H1 (cell line): ENCODE measurements around the gene PRKCI. TPM values are rescaled to one million over a fixed set of nuclear protein-coding genes. Genes with fewer than 3 reads are reported as not detected.

ENCODE experiments used
- CTCF ChIA-PET: fragments of 300-600 bp; sonication (Branson Sonifier 250); formaldehyde crosslinking; loops from one replicate; lab custom pipeline; 2021; ENCODE audit not compliant: partially characterized antibody; lab: Charles Lee
- POLR2A ChIA-PET: fragments of 300-600 bp; sonication (Branson Sonifier 250); formaldehyde crosslinking; loops from one replicate; lab custom pipeline; 2021; ENCODE audit warnings: inconsistent platforms; ENCODE audit not compliant: partially characterized antibody; lab: Charles Lee
- DNase-seq, 2 experiments: peaks; one replicate each; pipeline versions ENCODE4 v3.0.0 to v3.0.0-alpha.2; 2010 to 2022; ENCODE audit warnings: low spot score in 2 of 2, low read depth in 1 of 2, mixed read lengths in 1 of 2
- FAIRE-seq: peaks from 2 replicates; lab custom pipeline; 2011; peaks lifted over from hg19 to GRCh38; lab: Jason Lieb, UNC
- H2AFZ ChIP-seq: 2 replicates; pipeline ENCODE4 v1.8.1; 2012; ENCODE audit warnings: low read length, inconsistent platforms
- H2AK5ac ChIP-seq: 2 replicates; pipeline ENCODE4 v1.6.1; 2013; ENCODE audit warnings: low read depth, low read length
- H2BK120ac ChIP-seq: replicated peaks from 2 replicates; pipeline ENCODE3; 2013; ENCODE audit warnings: low read depth, low read length, inconsistent platforms
- H2BK12ac ChIP-seq: 2 replicates; pipeline ENCODE4 v1.6.1; 2013; ENCODE audit warnings: low read depth, low read length
- H2BK15ac ChIP-seq: 2 replicates; pipeline ENCODE4 v1.6.1; 2013; ENCODE audit warnings: low read length
- H2BK20ac ChIP-seq: 2 replicates; pipeline ENCODE4 v1.6.1; 2013; ENCODE audit warnings: low read length
- H2BK5ac ChIP-seq: 2 replicates; pipeline ENCODE4 v1.6.1; 2013; ENCODE audit warnings: low read depth, low read length
- H3K14ac ChIP-seq: 2 replicates; pipeline ENCODE4 v1.6.1; 2013; ENCODE audit warnings: inconsistent platforms; ENCODE audit not compliant: insufficient read length
- H3K18ac ChIP-seq: 2 replicates; pipeline ENCODE4 v1.6.1; 2013; ENCODE audit warnings: low read length; ENCODE audit errors: extremely low read depth
- H3K23ac ChIP-seq: 2 replicates; pipeline ENCODE4 v1.6.1; 2013; ENCODE audit warnings: inconsistent platforms; ENCODE audit not compliant: insufficient read length
- H3K23me2 ChIP-seq: 2 replicates; pipeline ENCODE4 v1.6.1; 2013; ENCODE audit warnings: low read depth, low read length
- H3K27ac ChIP-seq: 2 replicates; pipeline ENCODE4 v1.6.1; 2011; ENCODE audit warnings: low read depth, low read length, inconsistent platforms
- H3K27me3 ChIP-seq, 4 experiments: replicated peaks in 1 of 4; 1 replicate in 1 of 4; 2 replicates in 3 of 4; pipeline versions ENCODE4 v1.6.1 to v1.8.1; 2011 to 2013; ENCODE audit warnings: low read length in 3 of 4, mild to moderate bottlenecking in 3 of 4, inconsistent platforms in 2 of 4, mixed read lengths in 2 of 4, moderate library complexity in 1 of 4; ENCODE audit not compliant: control insufficient read depth in 3 of 4, insufficient read depth in 3 of 4; ENCODE audit errors: extremely low read depth in 1 of 4
- H3K36me3 ChIP-seq, 4 experiments: 2 replicates each; pipeline versions ENCODE4 v1.6.1 to v1.8.1; 2011 to 2013; ENCODE audit warnings: mild to moderate bottlenecking in 4 of 4, low read length in 3 of 4, moderate library complexity in 2 of 4, control low read depth in 1 of 4, inconsistent platforms in 1 of 4; ENCODE audit not compliant: insufficient read depth in 4 of 4, control insufficient read depth in 2 of 4
- H3K4ac ChIP-seq: replicated peaks from 2 replicates; pipeline ENCODE3; 2013; ENCODE audit warnings: low read length, low read depth, mixed read lengths, inconsistent platforms; ENCODE audit not compliant: insufficient read length
- H3K4me1 ChIP-seq, 4 experiments: replicated peaks in 1 of 4; 1 replicate in 1 of 4; 2 replicates in 3 of 4; pipeline versions ENCODE4 v1.6.1 to v1.8.1; 2011 to 2013; ENCODE audit warnings: low read length in 3 of 4, inconsistent platforms in 2 of 4, mixed read lengths in 1 of 4; ENCODE audit not compliant: insufficient read depth in 4 of 4, control insufficient read depth in 3 of 4
- H3K4me2 ChIP-seq, 2 experiments: 2 replicates each; pipeline versions ENCODE4 v1.6.1 to v1.8.1; 2011 to 2013; ENCODE audit warnings: low read depth in 2 of 2, low read length in 2 of 2, control low read depth in 1 of 2, inconsistent platforms in 1 of 2, mild to moderate bottlenecking in 1 of 2; ENCODE audit not compliant: insufficient read depth in 1 of 2
- H3K4me3 ChIP-seq, 4 experiments: fragments of 200-600, 300-600 bp in 1 of 4; sonication (generic), shearing (Covaris generic), sonication (Bioruptor Twin) in 1 of 4; 2 replicates each; pipeline versions ENCODE4 v1.5.1 to v1.8.1; 2011 to 2016; ENCODE audit warnings: low read length in 4 of 4, low read depth in 3 of 4, control low read depth in 2 of 4, inconsistent platforms in 2 of 4, mild to moderate bottlenecking in 2 of 4, mixed read lengths in 1 of 4, moderate library complexity in 1 of 4; ENCODE audit not compliant: insufficient read depth in 2 of 4; ENCODE audit errors: extremely low read depth in 1 of 4
- H3K56ac ChIP-seq: replicated peaks from 2 replicates; pipeline ENCODE3; 2013; ENCODE audit warnings: low read depth, mild to moderate bottlenecking, mixed read lengths, low read length, inconsistent platforms; ENCODE audit not compliant: insufficient read length
- H3K79me1 ChIP-seq: 2 replicates; pipeline ENCODE4 v1.6.1; 2013; ENCODE audit warnings: low read depth, low read length, control low read depth
- H3K79me2 ChIP-seq, 2 experiments: 2 replicates each; pipeline versions ENCODE4 v1.6.1 to v1.8.1; 2012 to 2013; ENCODE audit warnings: low read length in 2 of 2, mild to moderate bottlenecking in 2 of 2, inconsistent platforms in 1 of 2; ENCODE audit not compliant: insufficient read depth in 2 of 2, control insufficient read depth in 1 of 2
- H3K9ac ChIP-seq, 4 experiments: replicated peaks in 1 of 4; 1 replicate in 1 of 4; 2 replicates in 3 of 4; pipeline versions ENCODE4 v1.6.1 to v1.8.1; 2011 to 2013; ENCODE audit warnings: low read depth in 3 of 4, low read length in 3 of 4, control low read depth in 2 of 4, mild to moderate bottlenecking in 2 of 4, moderate library complexity in 2 of 4, inconsistent platforms in 1 of 4; ENCODE audit errors: extremely low read depth in 1 of 4
- H3K9me3 ChIP-seq, 2 experiments: 2 replicates each; pipeline versions ENCODE4 v1.6.1 to v1.8.1; 2012 to 2013; ENCODE audit warnings: mild to moderate bottlenecking in 2 of 2, moderate library complexity in 2 of 2, control low read depth in 1 of 2, inconsistent platforms in 1 of 2, low read depth in 1 of 2, low read length in 1 of 2, mixed read lengths in 1 of 2; ENCODE audit not compliant: insufficient read depth in 2 of 2
- H4K20me1 ChIP-seq, 2 experiments: replicated peaks in 1 of 2; 2 replicates each; pipeline versions ENCODE3 to v1.8.1; 2011 to 2013; ENCODE audit warnings: inconsistent platforms in 2 of 2, low read length in 2 of 2, mild to moderate bottlenecking in 1 of 2; ENCODE audit not compliant: insufficient read depth in 2 of 2, control insufficient read depth in 1 of 2
- H4K5ac ChIP-seq: 2 replicates; pipeline ENCODE4 v1.6.1; 2013; ENCODE audit warnings: low read length, low read depth, mixed read lengths, inconsistent platforms; ENCODE audit not compliant: insufficient read length
- H4K8ac ChIP-seq: 2 replicates; pipeline ENCODE4 v1.8.0; 2013; ENCODE audit warnings: mild to moderate bottlenecking, moderate library complexity, low read length, inconsistent platforms; ENCODE audit not compliant: insufficient read depth; ENCODE audit errors: extremely low read depth
- H4K91ac ChIP-seq: replicated peaks from 2 replicates; pipeline ENCODE3; 2013; ENCODE audit warnings: low read length, mixed read lengths, inconsistent platforms; ENCODE audit not compliant: insufficient read length
- HDAC6 ChIP-seq: IDR thresholded peaks from one replicate; pipeline ENCODE4 v1.7.1; 2012; ENCODE audit warnings: low read depth, mild to moderate bottlenecking, inconsistent platforms, low read length, moderate library complexity
- KDM1A ChIP-seq: fragments of 200-600, 300-600 bp; sonication (generic); IDR thresholded peaks from 2 replicates; pipeline ENCODE4 v1.7.1; 2016; ENCODE audit warnings: mild to moderate bottlenecking, low read length, borderline replicate concordance
- POLR2AphosphoS5 ChIP-seq: IDR thresholded peaks from 2 replicates; pipeline ENCODE4 v1.6.1; 2011; ENCODE audit warnings: low read depth, low read length
- POU5F1 ChIP-seq: IDR thresholded peaks from 2 replicates; pipeline ENCODE4 v1.6.1; 2011; ENCODE audit warnings: low read depth, mild to moderate bottlenecking, low read length, moderate library complexity
- SIX5 ChIP-seq: IDR thresholded peaks from 2 replicates; pipeline ENCODE4 v1.6.1; 2011; ENCODE audit warnings: mild to moderate bottlenecking, low read depth, low read length
- TEAD4 ChIP-seq: IDR thresholded peaks from 2 replicates; pipeline ENCODE4 v1.6.1; 2012; ENCODE audit warnings: low read depth, low read length, inconsistent platforms, mixed read lengths
- WGBS, 2 experiments: shearing (Covaris generic) in 1 of 2; methylation state at CpG; one replicate each; pipeline versions ENCODE4 v1.1.6 to v1.1.7; 2013 to 2015; ENCODE audit warnings: low lambda C conversion rate in 2 of 2, mixed read lengths in 2 of 2, inconsistent platforms in 1 of 2, low coverage in 1 of 2, missing lambda C conversion rate in 1 of 2; ENCODE audit not compliant: insufficient replicate concordance in 2 of 2, insufficient coverage in 1 of 2, insufficient read length in 1 of 2; ENCODE audit errors: extremely low coverage in 1 of 2, missing lambda C conversion rate in 1 of 2; 5-methylcytosine and 5-hydroxymethylcytosine counted together
- polyA plus RNA-seq, 7 experiments: library from polyadenylated mRNA; depleted of rRNA in 3 of 7; stranded (reverse) in 5 of 7; unstranded in 2 of 7; fragments of >200 nt in 5 of 7; fragments of 200-250 nt in 2 of 7; gene quantifications; 1 replicate in 5 of 7; 2 replicates in 1 of 7; 4 replicates in 1 of 7; pipeline versions ENCODE4 v1.2.1 to v1.2.3, GENCODE V29; 2011 to 2013; ENCODE audit warnings: missing spikeins in 2 of 7, mixed read lengths in 2 of 7
- total RNA-seq: library from RNA; stranded (reverse); fragmentation: NEBNext Ultra II Directional; extraction: Animal tissue kit (Norgen Biotek cat#: 25700); gene quantifications from 2 replicates; pipeline ENCODE4 v1.2.1, GENCODE V29; 2021

Gene PRKCI
- total and polyA plus RNA-seq, 2 of the 8 experiments (the other 6 are each of a cell fraction or from before 2014, with no cell fraction given): 24.3 to 100.0 TPM

DNA sequence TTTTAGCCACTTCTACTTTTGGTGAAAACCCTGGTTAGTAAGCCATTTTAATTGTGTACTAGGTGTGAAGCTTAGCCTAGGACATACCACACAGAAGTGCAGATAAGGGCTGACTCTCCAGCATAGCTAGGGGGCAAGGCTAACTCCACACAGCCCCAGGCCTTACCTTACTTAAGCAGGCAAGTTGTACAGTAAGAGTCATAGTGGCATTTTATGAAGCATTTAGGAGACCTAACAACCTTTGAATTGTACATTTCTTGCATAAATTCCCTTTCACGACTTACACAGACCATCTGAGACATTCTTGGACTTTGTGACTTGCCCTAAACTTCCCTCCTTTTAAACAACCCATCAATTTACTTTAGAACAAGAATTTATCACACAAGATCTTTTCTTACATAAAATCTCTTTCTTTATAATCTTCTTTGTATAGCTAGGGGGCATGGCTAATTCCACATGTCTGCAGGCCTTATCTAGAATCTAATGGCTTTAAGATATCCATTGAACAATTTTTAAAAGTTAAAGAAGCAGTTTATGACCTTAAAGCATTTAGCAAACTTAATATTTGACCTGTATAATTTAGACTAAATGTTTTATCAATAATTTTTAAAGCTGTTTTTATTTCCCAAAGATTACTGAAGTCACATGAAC lies 116.6 kb downstream of the PRKCI start:
- no peak overlapping the region for H4K5ac ChIP-seq
- no peaks in the 10 kb centered on the region for H3K23me2 ChIP-seq
- no peak overlapping the region for H2BK15ac ChIP-seq
- H2AK5ac ChIP-seq: no peak overlapping the region
- no peaks in the 10 kb centered on the region for H3K27me3 ChIP-seq
- H2AFZ ChIP-seq: no peak overlapping the region
- peaks cover 0 to 3% (median 0%) of the 10 kb centered on the region in 4 experiments; a peak in 2 of 8 replicates for H3K36me3 ChIP-seq
- DNase-seq (peak in 1 of 2 experiments; percentile 34), FAIRE-seq (no peak)
- no peak overlapping the region for H3K14ac ChIP-seq
- no peaks in the 10 kb centered on the region for H3K79me2 ChIP-seq
- H4K91ac ChIP-seq: no peak overlapping the region
- no peak overlapping the region for H3K23ac ChIP-seq
- H2BK20ac ChIP-seq: no peak overlapping the region
- WGBS, 2 experiments: 94% methylated on average over 1 of the region's 1 CpG; no CpG with 5 or more reads in 1 of the 2 experiments
- no peak overlapping the region for H3K56ac ChIP-seq
- no peak overlapping the region for H3K4me2 ChIP-seq
- no peaks in the 10 kb centered on the region for H3K4me1 ChIP-seq
- CTCF ChIA-PET: interaction anchor here (1.3 to 1.7 kb wide), 4 partner anchors 10 to 31 kb away, joined by 3 to 7 read pairs (median 4); no protein-coding TSS in a partner anchor
- H3K9me3 ChIP-seq: peaks cover 9 to 23% of the 10 kb centered on the region in 2 experiments
- H3K79me1 ChIP-seq: no peaks in the 10 kb centered on the region
- H3K4ac ChIP-seq: no peak overlapping the region
- H4K8ac ChIP-seq: no peak overlapping the region
- no peak overlapping the region for H3K18ac ChIP-seq
- no peak overlapping the region for H2BK5ac ChIP-seq
- H2BK120ac ChIP-seq: no peak overlapping the region
- H4K20me1 ChIP-seq: no peaks in the 10 kb centered on the region
- H3K9ac ChIP-seq: no peak overlapping the region
- no peak for TF ChIP-seq SIX5
- no peak for TF ChIP-seq POLR2AphosphoS5
- TF ChIP-seq POU5F1: 0 out of 2 replicates have a peak, but pooled peaks have one; percentile 7
- TF ChIP-seq TEAD4: peak; percentile 57; the same call in 1 of the 2 replicates
- TF ChIP-seq KDM1A: 0 out of 2 replicates have a peak, but pooled peaks have one; percentile 26
- TF ChIP-seq HDAC6: no peak
- TF ChIP-seq, all 59 proteins: peak for 3
- H2BK12ac ChIP-seq: no peak overlapping the region
- H3K27ac ChIP-seq: no peak overlapping the region
- POLR2A ChIA-PET: interaction anchor here (0.9 kb wide), 1 partner anchor 18 kb away, joined by 3 read pairs; the partner anchor contains the start of gene SKIL
- no peak overlapping the region for H3K4me3 ChIP-seq
